Mesodermal cell (in vitro differentiated cells): ENCODE data around the gene GAB3.

Experiments used
- H3K27ac ChIP-seq: 2 replicates; pipeline ENCODE4 v1.7.0; 2013; ENCODE audit warnings: mild to moderate bottlenecking, low read depth, low read length, moderate library complexity; ENCODE audit not compliant: severe bottlenecking
- H3K36me3 ChIP-seq: 2 replicates; pipeline ENCODE4 v1.7.1; 2013; ENCODE audit warnings: mild to moderate bottlenecking, low read length, moderate library complexity; ENCODE audit not compliant: control insufficient read depth, insufficient read depth
- H3K4me1 ChIP-seq: one replicate; pipeline ENCODE4 v1.7.1; 2013; ENCODE audit warnings: mild to moderate bottlenecking, low read length; ENCODE audit not compliant: insufficient read depth, control insufficient read depth, poor library complexity, severe bottlenecking
- H3K4me3 ChIP-seq: 2 replicates; pipeline ENCODE4 v1.7.0; 2013; ENCODE audit warnings: low read length, control low read depth, mild to moderate bottlenecking; ENCODE audit not compliant: insufficient read depth, poor library complexity, severe bottlenecking; ENCODE audit errors: extremely low read depth
- H3K9me3 ChIP-seq: 2 replicates; pipeline ENCODE4 v1.7.1; 2013; ENCODE audit warnings: mild to moderate bottlenecking, low read length, moderate library complexity; ENCODE audit not compliant: control insufficient read depth
- WGBS, 2 experiments: methylation state at CpG; one replicate each; pipeline ENCODE4 v1.1.5; 2013; ENCODE audit warnings: missing lambda C conversion rate in 2 of 2; ENCODE audit not compliant: insufficient coverage in 2 of 2; 5-methylcytosine and 5-hydroxymethylcytosine counted together

GAB3 gene

DNA sequence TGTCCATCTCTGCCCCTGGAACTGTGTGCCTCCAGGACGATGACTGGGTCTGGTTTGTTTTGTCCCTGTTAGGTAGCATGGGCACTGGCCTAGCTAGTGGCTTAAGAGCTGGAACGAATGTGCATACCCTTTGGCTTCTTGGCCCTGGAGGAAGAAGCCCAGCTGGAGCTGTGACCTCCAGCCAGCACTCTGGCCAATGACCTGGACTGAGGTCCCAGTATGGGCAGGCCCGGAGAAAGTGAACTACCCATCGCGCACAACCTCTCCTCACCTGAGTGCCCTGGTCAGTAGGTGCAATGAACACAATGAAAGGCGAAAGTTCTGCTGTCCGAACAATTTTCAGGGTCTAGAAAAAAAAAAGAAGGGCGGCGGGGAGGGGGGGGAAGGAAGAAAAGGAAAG, 30.1 kb upstream of the GAB3 start:
- Histone ChIP-seq H3K4me3 (no peak overlapping the region), H3K9me3 (no peaks in the 10 kb centered on the region), H3K27ac (no peak overlapping the region), H3K4me1 (no peaks in the 10 kb centered on the region), H3K36me3 (peaks cover 29% of the 10 kb centered on the region)
- 92% methylated on average over 2 of the region's 9 CpGs; no CpG with 5 or more reads in 1 of the 2 experiments for WGBS, 2 experiments

DNA sequence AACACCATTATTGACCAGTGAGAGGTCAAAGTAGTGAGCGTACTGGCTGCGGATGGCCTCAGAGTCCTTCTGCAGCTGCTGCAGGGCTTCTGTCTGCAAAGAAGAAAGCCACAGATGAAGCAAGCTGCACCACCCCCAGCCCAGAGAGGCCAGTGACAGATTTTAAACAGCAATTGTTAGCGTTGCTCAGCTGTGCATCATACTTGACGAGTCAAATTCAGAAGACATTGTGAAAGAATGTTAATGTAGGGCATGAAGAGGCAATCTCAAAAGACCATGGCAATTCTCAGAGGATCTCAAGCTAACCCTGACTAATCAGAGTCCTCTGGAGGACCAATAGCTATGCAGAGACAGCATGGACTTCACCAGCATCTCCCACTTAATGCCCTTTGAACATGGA, 28.4 kb upstream of the GAB3 start:
- H3K4me3 ChIP-seq = no peak overlapping the region
- 100% methylated on average over 1 of the region's 4 CpGs; no CpG with 5 or more reads in 1 of the 2 experiments for WGBS, 2 experiments
- peaks cover 45% of the 10 kb centered on the region for H3K36me3 ChIP-seq
- no peak overlapping the region for H3K27ac ChIP-seq
- H3K9me3 ChIP-seq = no peaks in the 10 kb centered on the region
- no peaks in the 10 kb centered on the region for H3K4me1 ChIP-seq

DNA sequence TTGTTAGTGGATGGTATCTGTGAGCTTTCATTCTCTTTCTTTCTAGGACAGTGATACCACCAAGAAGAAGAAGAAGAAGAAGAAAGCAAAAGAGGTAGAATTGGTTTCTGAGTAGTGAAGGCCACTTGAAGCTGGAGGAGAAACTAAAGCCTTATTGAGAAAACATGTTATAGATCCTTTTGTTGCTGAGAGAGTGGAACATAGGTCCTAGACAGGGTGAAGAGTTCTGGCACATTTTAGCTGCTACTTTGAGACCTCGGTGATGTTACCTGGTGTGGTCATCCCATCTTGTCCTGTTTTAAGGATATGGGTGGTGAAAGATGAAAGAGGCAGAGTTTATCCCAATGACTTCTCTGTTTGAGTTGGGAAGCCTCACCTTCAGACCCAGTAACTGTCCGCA, 25.9 kb upstream of the GAB3 start:
- no peak overlapping the region for H3K27ac ChIP-seq
- no peaks in the 10 kb centered on the region for H3K9me3 ChIP-seq
- peaks cover 63% of the 10 kb centered on the region for H3K36me3 ChIP-seq
- no peaks in the 10 kb centered on the region for H3K4me1 ChIP-seq
- H3K4me3 ChIP-seq = no peak overlapping the region
- WGBS, 2 experiments = 100% methylated on average over 1 of the region's 2 CpGs; no CpG with 5 or more reads in 1 of the 2 experiments

DNA sequence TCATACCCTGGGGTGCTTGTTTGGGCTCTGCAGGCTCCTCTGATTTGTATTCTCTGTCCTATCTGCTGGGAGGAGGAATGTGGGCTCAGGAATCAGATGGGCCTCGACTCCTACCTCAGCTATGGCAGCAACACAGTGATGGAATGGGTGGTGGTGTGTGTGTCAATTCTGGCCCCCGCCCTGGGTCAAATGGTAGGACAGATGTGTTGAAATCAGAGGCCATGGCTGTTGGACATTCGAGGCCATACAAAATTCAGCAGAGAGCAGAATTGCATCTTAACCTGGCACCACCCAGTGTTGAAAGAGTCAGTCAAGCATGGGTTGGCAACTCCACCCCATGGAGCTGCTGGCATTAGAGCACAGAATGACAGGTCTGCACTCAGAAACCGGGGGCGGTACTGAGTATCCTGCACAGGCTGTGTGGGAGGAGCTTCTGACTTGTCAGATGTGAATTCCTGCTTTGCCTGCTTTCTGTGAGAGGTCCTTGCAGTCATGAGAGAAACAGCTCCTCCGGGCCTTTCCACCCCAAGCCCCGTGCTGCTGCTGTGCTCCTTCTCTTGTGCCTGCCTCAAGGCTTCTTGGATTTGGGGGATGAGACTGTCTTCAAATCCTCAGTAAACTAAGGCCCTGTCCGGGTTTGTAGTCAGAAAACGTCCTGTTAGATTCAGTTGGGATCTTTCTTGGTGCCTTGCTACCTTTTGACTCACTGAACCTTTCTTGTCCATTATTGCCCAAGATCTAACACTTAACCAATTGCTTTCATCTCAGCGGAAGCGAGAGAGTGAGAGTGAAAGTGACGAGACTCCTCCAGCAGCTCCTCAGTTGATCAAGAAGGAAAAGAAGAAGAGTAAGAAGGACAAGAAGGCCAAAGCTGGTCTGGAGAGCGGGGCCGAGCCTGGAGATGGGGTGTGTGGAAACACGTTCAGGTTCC, 24.8 kb upstream of the GAB3 start:
- H3K27ac ChIP-seq = no peak overlapping the region
- H3K9me3 ChIP-seq = no peaks in the 10 kb centered on the region
- 93 to 100% methylated on average over 4 to 5 of the region's 15 CpGs for WGBS, 2 experiments
- H3K4me3 ChIP-seq = no peak overlapping the region
- no peaks in the 10 kb centered on the region for H3K4me1 ChIP-seq
- H3K36me3 ChIP-seq = peaks cover 74% of the 10 kb centered on the region

DNA sequence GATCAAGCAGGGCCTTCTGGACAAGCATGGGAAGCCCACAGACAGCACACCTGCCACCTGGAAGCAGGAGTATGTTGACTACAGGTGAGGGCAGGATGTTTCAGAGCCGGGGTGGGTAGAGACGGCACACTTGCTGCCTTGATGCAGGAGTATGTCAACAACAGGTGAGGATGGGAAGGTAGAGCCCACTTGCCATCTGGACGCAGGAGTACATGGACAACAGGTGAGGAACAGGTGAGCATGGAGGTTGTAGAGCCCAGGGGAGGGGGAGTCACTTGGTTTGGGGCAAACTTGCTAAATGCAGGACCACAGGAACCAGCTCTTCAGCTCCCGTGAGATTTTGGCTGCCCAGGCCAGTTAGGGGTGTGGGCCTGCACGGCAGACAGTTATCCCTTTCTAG, 23.7 kb upstream of the GAB3 start:
- Histone ChIP-seq H3K36me3 (peaks cover 81% of the 10 kb centered on the region), H3K27ac (no peak overlapping the region), H3K9me3 (no peaks in the 10 kb centered on the region), H3K4me1 (no peaks in the 10 kb centered on the region), H3K4me3 (no peak overlapping the region)
- WGBS, 2 experiments = 85 to 100% methylated on average over 2 of the region's 5 CpGs

DNA sequence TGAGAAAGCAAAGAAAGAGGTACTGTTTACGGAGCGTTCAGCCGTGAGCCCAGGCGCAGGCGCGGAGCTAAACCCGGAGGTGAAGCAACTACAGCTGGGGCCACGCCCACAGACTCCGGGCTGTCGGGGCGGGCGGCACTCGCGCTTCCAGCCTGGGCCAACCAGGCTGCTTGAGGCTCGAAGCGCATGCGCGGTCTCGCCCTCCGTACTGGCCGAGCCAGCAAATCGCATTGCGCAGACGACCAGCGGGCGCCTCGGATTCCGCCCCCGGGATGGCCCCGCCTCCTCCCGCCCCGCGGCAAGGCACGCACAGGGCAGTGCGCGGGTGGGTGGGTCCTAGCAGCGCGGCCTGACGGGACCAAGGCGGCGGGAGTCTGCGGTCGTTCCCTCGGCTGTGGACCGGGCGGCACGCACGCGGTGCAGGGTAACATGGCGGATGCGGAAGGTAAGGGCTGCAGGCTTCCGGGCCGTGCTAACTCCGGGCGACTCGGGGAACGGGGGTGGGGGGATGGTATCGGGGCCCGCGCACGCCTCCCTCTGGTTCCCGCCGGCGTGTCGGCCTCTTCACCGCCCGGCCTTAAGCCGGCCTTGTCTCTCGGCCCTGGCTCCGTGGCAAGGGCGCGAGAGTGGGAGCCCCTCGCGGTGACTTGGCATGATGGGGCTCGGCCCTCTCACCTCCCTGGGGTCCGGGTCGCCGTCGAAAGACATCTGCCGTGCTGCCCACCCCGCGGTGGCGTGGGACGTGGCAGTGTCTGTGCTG, 11.8 kb upstream of the GAB3 start, which contains the start of gene DKC1:
DKC1 (plus strand) TSS at position 328 of the 760 bp plus-strand sequence; CDS start at position 430, 102 bp downstream.
- WGBS, 2 experiments = 0 to 1% methylated on average over 15 to 46 of the region's 84 CpGs
- peaks cover 3% of the 10 kb centered on the region for H3K4me1 ChIP-seq
- peak within 1 kb of the TSS; percentile 52 for H3K4me3 ChIP-seq
- H3K9me3 ChIP-seq = no peaks in the 10 kb centered on the region
- H3K36me3 ChIP-seq = peaks cover 33% of the 10 kb centered on the region
- H3K27ac ChIP-seq = peak within 1 kb of the TSS; percentile 77

DNA sequence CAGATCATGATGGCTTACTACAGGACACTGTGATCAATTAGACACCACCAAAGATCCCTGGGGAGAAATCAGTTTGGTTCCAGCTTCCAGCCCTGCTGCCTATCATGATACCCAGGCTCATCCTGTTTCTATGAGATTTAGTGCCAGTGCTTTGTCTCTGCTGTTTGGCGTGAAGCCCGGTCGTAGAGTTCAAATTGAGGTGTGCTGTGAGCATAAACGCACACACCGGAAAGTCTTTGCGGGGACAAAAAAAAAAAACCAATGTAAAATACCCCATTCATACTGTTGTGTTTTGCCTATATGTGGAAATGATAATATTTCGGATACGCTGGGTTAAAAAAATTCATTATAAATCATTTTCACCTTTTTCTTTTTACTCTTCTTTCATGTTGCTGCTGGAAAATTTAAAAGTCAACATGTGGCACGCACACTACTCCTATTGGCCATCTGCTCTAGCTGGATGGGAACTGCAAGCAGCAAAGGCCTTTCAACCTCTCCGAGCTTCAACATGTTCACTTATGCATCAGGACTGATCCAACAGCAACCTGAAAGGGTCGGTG, 11.2 kb upstream of the GAB3 start:
- 20% methylated on average over 1 to 2 of the region's 11 CpGs for WGBS, 2 experiments

DNA sequence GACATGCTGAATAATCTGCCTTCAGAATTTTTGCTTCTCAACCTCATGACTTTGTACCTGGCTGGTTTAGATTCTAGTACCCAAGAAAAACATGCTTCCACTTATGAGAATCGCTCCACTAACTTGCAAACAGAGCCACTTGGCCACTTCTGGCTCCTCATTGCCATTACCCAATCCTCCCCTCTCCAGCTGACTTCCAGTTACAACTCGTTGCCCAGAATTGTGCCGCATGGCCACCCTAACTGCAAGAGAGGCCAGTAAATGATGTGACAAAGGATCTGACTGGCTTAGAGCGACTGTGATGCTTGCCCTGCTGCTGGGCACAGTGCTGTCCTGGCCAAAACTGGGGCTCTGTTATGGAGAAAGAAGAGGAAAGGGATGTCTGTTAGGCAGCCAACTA, 7.8 kb upstream of the GAB3 start:
- no peaks in the 10 kb centered on the region for H3K36me3 ChIP-seq
- H3K4me1 ChIP-seq = peaks cover 3% of the 10 kb centered on the region
- no peak overlapping the region for H3K27ac ChIP-seq
- no peaks in the 10 kb centered on the region for H3K9me3 ChIP-seq
- 100% methylated on average over 1 of the region's 4 CpGs; no CpG with 5 or more reads in 1 of the 2 experiments for WGBS, 2 experiments
- no peak overlapping the region for H3K4me3 ChIP-seq

More for the DNA sequence above, 11.2 kb upstream of the GAB3 start:
- H3K4me1 ChIP-seq = peaks cover 3% of the 10 kb centered on the region
- peak overlapping the region; percentile 70 for H3K27ac ChIP-seq
- peak overlapping the region; percentile 52 for H3K4me3 ChIP-seq
- no peaks in the 10 kb centered on the region for H3K9me3 ChIP-seq
- peaks cover 27% of the 10 kb centered on the region for H3K36me3 ChIP-seq

DNA sequence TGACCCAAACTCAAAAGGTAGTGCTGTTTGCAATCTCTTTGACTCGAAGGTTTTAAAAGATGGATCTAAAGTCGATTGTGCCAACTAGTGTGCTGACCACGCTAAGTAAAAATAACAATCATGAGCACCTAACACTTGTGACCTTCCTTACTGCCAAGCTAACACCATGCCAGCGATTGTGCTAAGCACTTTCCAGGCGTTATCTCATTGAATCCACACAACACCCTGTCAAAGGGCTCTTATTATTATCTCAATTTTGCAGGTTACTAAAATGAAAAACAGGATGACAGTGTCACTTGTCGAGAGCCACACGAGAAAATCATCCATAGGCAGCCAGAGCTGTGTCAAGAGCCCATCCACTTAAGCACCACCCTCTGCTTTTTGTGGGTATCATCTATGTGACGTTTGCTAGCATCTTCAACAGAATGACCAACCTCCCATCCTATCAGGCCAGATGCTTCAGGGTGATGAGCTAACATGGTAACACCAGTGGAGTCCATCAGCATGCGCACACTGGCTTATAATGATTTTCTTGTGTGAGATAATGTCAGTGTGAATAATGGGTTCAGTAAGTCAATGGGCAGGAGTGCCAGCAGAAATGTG, 893 bp upstream of the GAB3 start:
- Histone ChIP-seq H3K4me3 (no peak overlapping the region), H3K36me3 (no peaks in the 10 kb centered on the region), H3K4me1 (no peaks in the 10 kb centered on the region), H3K9me3 (no peaks in the 10 kb centered on the region), H3K27ac (no peak overlapping the region)
- 83 to 90% methylated on average over 2 of the region's 9 CpGs for WGBS, 2 experiments

DNA sequence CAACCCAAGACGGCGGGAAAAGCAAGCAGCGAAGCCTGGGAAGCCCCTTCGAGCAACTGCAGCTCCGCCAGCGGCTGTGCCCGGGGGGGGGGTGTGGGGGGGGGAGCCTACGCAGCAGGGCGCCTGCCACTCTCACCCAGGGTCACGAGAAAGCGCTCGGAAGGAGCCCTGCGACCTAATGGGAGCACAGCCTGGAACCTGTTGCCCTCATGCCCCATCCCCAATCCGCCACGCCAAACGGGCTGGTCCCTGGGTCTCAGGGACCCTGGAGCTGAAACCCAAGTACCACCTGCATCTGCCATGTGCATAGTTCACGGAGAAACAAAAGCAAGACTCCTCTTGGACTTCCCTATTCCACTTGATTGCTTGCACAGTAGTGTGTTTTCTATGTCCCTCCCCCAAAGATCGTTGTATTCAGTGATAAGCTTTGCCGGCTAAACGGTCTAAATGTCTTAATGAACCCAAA, 359 bp upstream of the GAB3 start:
- WGBS, 2 experiments = 76 to 87% methylated on average over 3 of the region's 20 CpGs
- H3K27ac ChIP-seq = no peak overlapping the region
- H3K4me3 ChIP-seq = peak overlapping the region; percentile 8
- H3K4me1 ChIP-seq = no peaks in the 10 kb centered on the region
- no peaks in the 10 kb centered on the region for H3K9me3 ChIP-seq
- H3K36me3 ChIP-seq = no peaks in the 10 kb centered on the region
